NCI-H1092 treated with DMSO at 0.1 percent for 48 hours (cell line): ENCODE data around the gene TTC3.

Experiments used
- DNase-seq: peaks from one replicate; lab custom pipeline; 2025; lab: John Stamatoyannopoulos, UW

TTC3 gene

DNA sequence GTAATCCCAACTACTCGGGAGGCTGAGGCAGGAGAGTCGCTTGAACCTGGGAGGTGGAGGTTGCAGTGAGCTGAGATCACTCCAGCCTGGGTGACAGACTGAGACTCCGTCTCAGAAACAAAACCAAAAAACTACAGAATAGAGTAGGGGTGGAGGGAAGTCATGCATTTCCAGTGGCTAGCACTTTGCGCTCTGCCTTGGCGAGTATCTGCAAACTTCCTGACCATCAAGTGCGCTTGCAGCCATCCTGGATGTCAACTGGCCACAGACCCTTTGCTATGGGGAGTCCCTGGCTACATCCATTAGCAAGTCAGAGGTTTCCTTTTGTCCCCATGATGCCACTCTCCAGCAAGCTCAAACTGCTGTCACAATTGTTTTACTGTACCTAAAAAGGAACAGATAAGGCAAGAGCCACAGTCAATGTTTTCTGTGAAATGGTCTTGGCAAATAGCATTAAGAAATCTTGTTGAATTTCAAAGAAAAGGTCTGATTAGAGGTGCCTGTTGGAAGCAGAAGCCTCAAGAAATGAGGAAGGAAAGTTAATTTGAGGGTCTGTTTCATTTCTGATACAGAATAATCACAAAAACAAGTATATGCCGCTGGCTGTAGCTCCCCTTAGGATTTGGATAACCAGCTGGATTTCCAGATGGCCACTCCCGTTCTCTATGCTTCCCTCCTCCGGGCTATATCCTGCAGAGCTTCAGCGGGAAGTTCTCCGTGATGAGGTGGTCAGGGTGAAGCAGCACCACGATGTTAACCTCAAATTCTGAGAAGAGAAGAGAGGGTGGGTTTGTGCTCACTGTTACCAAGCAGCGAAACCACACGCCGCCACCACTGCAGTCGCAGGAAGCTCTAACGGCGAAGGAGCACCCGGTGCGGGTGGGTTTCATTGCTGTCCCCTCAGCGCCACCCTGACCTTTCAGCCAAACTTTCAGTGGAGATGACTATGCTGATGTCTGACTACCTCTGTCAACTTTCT lies 152.1 kb downstream of the TTC3 start:
- DNase-seq = no peak

DNA sequence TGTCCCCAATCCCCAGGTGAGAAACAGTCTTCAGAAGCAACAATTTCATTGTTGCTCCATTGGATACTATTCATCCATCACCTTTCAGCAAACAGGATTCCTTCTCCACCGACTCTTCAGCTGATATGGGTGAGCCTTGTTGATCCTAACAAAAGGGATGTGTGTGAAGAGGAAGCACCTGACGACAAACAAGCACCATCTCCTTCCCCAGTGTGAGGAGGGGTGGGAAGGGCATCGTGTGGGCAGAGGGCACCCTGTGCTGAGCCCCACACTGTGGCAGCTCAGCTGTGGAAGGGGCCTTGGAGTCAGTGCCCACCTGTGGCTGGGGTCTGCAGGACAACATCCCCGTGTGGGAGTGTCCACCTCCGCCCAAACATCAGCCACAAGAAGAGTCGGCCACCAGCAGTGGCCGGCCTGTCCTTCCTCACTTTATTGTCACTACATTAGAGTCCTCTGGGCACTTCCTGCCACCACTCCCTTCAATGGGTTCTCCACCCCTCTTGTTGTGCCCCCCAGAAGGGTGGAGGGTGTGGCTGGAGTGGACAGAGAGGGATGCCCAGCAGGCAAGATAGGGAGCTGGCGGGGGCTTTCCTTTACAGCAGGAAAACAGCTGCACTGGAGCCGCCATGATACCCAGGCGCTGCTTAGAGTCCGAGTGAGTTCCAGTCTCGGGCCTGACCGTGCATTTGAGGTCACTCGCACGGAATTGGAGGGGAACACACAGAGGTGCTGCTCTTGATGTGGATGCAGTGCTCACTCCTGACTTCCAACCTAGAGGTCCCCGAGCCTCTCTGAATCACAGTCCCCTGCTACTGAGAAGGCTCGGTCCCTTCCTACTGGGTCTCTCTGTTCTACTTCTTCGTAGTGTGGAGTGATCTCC lies 153.2 kb downstream of the TTC3 start:
- no peak for DNase-seq

DNA sequence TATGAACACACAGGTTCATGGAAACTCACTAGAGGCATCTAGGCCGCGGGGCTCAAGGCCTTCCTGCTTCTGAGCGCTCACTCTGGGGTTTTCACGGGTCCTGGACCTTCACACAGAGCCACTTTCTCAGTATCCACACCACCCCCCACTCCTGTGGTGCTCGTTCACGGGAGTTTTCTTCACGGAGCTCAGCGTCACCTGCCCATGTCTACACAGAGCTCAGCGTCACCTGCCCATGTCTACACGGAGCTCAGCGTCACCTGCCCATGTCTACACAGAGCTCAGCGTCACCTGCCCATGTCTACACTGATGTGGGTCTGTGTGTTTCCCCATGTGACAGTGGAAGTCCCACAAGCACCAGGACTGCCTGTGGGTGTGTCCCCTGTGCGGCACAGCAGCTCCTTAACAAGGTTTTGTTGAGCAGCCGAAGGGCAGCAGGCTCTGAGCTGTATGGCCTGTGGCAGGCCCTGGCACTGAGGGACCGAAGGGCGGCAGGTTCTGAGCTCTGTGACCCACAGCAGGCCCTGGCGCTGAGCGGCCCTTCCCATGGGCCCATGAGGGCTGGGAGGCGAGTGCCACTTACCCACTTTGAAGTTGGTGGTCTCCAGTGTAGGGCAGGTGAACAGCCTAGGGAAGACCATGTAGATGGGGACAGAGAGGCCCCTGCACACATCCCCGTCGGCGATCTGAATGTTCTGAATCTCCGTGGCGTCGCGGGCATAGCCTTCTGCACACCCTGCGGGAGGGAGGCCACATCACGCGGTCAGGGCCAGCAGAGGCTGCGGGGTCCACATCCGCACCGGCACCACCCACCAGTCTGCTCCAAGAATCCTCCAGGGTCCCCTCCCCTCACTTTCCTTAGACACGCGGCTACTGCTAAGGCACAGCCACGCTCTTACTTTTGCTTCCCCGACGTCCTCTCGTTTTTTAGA lies 154.3 kb downstream of the TTC3 start:
- no peak for DNase-seq

DNA sequence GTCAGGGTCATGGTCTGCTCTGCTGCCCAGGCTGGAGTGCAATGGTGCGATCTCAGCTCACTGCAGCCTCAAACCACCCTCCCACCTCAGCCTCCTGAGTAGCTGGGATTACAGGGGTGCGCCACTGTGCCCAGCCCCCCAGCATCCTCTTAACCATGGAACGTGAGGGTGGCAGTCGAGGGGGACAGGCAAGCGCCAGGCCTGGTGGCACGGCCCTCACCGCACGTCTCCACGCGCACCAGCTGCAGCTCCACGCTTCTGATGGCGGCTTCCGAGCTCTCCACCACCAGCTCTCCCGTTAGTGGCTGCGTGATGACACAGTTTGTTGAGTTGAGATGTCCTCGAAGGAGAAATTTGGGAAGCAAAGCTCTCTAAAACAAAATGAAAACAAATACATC lies 154.9 kb downstream of the TTC3 start:
- no peak for DNase-seq

DNA sequence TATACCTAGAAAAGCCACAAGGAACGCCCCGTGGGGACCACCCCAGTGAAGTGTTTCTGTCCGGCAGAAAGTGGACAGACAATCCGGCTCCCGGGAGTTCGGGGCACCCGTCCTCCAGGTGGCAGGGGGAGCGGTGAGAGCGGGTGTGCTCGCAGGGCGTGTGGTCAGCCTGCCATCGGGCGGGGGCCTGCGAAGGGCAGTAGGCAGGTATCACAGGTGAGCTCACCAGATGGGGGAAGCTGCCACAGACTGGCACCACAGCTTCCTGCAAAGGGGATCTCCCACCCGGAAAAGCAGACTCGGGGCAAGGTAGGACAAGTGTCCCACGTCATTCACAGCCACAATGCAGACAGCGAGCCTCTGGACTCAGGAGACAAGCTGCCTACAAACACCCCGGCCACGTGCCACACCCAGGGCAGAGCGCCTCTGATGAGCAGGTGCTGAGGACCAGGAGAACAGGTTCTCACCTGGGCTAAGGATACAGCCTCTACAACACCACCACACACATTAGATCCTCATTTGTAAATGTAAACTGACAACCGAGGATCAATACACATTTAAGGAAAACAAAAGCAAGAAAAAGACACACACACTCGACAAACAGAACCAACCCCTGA lies 157.7 kb downstream of the TTC3 start:
- no peak for DNase-seq

DNA sequence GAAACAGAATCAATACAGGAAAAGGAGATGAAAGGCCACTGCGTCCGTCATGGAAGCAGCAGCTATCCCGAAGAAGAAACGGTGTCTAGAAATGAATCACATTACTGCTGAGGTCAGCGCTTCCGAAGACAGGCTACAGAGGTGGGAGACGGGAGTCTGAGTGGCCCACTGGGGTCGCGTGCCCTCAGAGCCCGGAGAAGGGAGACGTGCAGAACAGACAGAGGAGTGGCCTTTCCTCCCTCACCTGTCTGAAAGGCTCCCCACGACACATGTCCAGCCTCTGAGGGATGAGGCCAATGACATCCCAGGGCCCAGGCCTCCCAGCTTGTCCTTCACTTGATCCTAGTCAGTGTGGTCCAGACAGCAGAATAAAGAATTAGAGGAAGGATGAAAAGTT lies 158.2 kb downstream of the TTC3 start:
- DNase-seq = no peak

DNA sequence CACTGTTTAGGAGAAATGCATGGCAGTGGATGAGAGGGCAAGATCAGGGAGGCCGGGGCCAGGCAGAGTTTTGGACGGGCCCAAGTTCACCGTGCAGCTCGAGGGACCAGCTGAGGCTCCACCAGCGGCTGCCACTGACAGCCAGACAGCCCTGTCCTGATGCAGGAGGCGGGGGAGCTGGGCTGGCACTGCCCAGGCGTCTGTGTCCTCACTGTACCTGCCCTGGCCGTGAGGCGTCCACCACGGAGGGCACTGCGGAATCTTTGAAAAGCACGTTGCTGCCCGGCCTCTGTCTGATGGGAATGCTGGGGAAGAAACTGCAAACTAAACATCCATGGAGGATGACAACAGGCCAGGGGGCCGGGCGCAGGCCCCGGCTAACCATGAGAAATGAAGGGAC lies 158.6 kb downstream of the TTC3 start:
- DNase-seq = no peak

DNA sequence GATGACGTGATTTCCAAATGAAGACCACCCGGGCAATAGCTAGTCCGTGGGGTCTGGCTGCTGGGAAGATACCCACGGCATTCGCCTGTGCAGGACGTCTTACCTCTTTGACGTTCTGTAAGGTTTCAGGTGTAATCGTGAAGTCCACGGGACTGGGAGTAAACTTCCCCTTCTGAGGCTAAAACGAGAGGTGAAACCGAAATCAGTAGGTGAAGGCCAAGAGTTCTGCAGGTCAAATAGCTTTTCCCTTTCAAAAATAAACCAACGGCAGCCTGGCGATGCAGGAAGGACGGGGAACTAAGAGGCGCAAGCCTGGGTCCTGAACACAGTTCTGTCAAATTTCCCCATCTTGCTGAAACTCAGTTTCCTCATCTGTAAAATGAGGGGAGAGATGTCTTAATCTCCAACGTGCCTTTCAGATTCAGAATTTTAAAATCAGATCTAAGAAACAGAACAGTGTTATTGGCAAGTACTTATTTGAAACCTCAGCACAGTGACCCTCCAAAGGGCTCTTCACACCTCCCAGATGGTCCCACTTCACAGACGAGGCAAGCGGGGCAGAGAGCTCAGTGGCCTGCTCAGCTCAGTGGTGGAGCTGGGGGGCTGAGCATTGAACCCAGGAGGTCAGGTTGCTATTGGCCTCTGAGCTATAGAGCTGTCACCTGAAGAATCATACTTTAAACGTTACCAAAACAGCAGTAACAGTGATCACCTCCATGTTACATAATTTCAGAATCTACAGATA lies 159.4 kb downstream of the TTC3 start:
- no peak for DNase-seq

DNA sequence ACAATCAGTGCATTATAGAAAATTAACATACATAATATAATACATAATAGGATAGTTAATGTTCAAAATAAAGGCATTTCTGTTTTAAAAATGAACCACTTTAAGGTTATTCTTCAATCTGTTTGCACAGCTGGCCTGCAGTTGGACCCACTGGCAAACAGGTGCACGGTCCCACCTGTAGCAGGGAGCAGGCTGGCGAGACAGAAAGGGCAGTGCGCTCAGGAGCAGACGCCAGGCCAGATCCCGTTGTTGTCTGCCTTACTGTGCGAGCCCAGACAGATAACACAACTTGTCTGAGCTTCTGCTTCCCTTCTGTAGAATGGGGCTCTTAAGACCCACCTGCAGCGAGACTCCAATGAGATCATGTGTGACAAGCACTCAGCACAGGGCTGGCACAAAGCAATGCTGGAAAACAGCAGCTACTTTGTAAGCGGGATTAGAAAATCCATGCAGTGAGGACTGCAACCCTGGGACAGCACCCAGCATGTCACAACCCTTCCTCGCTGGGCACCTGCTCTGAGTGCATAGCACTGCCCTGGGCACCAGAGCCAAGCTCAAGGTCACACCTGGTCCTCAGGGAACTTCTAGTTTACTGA lies 160.6 kb downstream of the TTC3 start:
- peak; percentile 29 for DNase-seq

DNA sequence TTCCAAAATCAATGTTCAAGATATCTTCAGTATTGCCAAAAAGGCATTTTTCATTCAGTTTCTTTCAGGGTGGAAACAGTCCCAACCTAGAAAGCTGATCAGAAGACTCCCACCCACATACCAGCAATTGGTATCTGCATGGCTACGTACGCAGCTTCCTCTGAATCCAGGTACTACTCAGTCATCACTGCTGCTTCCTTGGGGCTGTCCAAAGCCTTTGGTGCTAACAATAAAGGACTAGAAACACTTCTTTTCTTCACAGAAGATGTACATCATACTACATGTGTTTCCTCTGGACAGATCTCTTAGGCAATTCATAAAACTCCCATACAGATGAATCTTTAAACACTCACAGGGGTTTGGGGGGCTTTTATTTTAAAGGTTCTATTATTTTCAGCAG lies 164.3 kb downstream of the TTC3 start:
- no peak for DNase-seq

DNA sequence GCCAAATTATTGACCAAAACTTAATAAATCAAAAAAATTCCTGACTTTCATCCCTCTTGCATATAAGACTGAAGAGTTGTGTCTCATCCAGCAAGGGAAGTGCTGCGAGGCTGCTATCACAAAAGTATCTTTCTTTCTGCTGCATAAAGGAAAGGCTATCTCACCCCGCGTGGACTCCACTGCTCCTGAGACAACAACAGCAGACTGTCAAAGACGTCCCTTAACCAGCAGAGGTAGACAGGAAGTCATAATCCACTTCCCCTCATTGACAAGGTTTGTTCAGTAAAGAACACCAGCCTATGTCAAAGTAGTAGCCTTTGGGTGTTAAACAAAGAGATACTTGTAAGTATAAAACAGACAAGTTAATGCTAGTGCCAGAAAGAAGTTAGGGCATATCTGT lies 164.7 kb downstream of the TTC3 start:
- DNase-seq = no peak

DNA sequence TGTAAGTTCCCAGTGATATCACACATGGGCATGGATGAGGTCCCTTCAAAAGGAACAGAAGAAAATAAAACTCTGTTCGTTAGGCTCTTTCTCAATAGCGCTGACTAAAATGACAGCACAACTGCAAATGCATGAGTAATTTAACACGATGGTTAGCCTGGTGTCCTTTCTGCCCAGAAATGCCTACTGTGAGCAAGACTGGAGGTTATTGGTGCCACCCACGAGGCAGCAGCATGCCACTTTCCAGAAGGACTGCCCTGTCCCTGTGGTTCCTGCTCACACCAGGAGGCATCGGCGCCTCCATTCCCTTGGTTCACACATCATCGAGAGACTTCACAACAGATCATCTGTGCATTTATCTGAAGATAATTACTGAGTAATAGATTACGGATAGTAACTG lies 167.9 kb downstream of the TTC3 start:
- no peak for DNase-seq

DNA sequence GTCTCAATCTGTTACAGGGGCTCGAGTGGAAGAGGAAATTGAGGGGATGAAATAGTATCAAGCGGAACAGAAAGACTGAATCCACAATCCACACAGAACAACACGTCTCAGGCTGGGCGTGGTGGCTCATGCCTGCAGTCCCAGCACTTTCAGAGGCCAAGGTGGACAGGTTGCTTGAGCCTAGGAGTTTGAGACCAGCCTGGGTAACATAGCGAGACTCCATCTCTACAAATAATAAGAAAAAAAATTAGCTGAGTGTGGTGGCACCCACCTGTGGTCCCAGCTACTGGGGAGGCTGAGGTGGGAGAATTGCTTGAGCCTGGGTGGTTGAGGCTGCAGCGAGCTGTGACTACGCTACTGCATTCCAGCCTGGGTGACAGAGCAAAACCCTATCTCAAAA lies 168.4 kb downstream of the TTC3 start:
- DNase-seq = no peak

DNA sequence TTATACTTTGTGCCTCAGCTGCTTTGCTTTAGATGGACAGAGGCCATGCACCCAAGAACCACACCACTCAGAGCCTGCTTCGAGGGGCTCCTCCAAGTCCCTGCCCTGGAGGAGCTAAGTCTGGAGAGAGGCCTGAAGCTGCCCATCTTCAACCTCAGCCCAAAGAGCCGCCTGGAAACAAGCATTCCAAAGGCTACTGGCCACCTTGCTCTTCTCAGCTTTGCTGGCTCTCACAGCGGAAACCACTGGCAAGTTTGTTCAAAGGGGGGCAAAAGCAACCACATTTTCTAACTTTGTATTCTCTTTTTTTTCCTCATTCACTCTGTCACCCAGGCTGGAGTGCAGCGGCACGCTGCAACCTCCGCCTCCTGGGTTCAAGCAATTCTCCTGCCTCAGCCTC lies 170.9 kb downstream of the TTC3 start:
- DNase-seq = no peak

DNA sequence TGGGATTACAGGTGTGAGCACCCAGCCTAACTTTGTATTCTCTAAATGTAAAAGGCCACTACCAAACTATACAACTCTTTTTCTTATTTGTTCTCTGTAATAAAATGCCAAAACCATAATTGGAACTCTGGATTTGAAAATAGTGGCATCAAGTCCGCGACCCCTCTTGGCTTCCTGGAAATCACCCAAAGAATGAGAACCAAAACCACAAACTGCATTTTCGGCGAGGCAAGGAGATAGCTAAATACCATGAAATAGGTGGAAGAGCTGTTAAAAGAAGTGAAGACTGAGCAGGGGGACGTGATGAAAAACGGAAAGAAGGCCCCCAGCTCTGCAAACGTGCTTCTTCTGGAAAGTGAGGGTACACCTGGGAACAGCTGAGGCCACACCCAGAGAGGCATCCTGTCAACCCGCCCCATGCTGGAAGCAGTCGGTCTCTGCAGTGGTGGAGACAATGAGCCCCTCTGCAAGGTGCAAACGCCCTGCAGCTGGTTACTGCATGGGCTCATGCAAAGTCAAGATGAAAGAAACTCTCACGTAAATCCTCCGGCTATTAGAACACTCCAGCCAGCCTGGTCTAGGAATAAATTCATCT lies 171.5 kb downstream of the TTC3 start:
- no peak for DNase-seq

DNA sequence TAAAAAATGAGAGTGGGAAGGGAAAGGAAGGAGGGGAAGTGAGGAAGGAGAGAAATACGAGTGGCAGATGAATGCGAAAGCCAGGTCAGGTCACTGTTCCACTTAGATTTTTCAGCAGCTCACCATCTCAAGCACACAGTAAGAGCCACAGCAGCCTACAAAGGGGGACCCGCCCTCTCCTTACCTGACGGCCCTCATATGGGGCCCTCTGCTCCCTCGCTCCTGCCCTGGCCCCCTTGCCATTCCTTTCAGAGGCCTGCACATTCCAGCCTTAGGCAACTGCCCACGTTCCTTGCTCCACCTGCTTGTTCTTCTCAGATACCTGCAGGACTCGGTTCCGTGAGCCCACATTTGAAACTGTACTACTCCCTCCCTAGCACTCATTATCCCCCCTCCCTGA lies 172.1 kb downstream of the TTC3 start:
- DNase-seq = no peak

DNA sequence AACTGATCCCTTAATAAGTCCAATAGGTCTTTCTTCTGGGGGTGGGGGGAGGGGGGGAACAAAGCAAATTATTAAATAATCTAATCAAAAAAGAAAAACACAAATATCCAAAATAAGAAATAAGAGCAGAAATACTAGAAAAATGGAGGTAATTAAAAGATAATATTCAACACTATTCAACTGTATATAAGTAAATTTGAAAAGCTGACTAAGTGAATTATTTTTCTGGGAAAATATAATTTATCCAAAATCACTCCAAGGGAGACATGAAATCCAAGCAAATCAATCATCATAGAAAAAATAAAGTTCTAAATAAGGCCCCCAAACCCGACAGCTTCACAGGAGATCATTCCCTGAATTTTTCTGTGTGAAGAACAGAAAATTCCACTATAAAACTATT lies 175.2 kb downstream of the TTC3 start:
- no peak for DNase-seq

DNA sequence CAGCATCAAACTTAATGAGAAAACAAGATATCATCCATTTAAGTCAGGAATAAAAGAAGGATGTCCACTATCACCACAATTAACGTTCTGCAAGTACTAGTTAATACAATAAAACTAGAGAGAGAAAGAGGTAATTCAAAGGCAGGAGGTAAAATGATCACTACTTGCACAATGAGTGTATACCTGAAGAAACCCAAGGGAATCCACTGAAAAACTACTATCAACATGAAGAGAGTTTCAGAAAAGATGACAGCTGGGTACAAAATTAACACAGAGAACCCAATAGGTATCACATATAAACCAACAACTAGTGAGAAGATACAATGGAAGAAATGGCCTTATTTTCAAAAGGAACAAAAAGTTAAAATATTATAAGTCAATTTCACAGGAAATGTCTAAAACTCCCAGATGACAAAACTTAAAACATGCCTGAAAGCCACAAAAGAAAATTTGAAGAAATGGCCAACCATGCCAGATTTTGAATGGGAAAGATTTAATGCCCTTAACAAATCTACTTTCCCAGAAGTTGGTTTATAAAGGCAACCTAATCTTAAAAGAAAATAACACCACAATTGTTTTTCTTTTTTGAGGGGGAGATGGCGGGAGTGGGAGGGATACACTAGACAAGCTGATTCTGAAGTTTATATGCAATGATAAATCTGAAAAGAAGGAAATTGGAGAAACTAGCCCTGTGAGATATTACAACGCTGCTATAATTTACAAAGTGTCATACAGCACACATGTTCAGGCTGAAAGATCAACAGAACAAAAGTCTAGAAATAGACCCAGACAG lies 176.3 kb downstream of the TTC3 start:
- no peak for DNase-seq

DNA sequence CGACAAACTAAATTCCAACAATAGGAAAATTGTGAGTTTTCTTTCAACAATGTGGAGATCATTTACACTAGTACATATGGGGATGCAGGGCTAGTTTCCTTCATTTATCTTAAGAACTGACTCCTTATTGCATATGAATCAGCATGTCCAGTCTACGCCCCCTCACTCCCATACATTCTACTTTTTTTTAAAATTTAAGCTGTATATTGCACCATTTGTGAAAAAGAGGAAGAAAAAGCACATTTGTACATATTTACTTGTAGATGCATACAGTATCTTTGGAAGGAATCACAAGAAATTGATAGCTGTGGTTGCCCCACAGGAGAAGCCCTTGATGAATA lies 178.2 kb downstream of the TTC3 start:
- DNase-seq = no peak
